Measurements from ENCODE around the gene MTCL3.

DNA sequence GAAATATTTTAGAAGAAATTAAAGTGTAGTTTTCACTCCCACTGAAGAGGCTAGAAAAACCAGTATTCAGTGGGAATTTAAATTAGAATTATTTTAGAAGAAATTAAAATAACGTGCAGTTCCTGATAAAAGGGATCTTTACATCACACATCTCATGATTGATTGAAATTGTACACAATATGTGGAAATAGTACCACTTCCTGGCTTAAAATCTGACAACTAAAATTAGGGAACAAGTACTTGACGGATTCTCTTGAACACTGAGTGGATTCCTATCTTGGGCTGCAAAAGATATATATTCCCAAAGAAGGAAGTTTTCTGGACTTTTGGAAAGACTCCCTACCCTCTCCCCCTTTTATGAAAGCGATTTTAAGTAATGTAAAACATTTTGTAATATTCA lies 14.6 kb upstream of the MTCL3 start:
- no peak for TF ChIP-seq NR1H2 (CRISPR knock-in tag; IDR thresholded peaks at IDR 0.05)
- TF ChIP-seq ETV6 (CRISPR knock-in tag; IDR thresholded peaks at IDR 0.05), result no peak
- TF ChIP-seq, protein P1, sequence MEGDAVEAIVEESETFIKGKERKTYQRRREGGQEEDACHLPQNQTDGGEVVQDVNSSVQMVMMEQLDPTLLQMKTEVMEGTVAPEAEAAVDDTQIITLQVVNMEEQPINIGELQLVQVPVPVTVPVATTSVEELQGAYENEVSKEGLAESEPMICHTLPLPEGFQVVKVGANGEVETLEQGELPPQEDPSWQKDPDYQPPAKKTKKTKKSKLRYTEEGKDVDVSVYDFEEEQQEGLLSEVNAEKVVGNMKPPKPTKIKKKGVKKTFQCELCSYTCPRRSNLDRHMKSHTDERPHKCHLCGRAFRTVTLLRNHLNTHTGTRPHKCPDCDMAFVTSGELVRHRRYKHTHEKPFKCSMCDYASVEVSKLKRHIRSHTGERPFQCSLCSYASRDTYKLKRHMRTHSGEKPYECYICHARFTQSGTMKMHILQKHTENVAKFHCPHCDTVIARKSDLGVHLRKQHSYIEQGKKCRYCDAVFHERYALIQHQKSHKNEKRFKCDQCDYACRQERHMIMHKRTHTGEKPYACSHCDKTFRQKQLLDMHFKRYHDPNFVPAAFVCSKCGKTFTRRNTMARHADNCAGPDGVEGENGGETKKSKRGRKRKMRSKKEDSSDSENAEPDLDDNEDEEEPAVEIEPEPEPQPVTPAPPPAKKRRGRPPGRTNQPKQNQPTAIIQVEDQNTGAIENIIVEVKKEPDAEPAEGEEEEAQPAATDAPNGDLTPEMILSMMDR (IDR thresholded peaks at IDR 0.05), result no peak
